Measurements from ENCODE around the gene NME9. TPM values are rescaled to one million over a fixed set of nuclear protein-coding genes. Genes with fewer than 3 reads are reported as not detected.

NME9 gene
- polyA plus RNA-seq, 2 of the 4 experiments (the other 2 are of a cell fraction) = 0.05 TPM; not detected in 1

DNA sequence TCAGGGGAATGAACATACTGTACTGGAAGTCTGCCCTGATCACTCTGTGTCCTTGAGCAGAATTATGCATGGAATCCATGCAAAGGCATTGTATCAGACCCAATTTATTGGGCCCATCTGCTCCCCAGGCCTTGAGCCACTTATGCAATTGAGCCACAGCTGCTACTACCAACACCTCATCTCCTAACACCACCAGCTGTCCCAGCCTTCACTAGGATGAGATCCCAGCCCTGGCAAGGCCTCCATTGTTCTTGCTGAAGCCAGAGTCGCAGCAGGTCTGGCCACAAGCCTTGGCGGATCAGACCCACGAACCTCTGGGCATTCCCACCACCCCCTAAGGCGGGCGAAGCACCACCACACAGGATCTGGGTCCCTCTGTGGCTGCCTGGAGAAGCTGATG is 9.2 kb upstream of the NME9 start:
- H3K4me3 ChIP-seq = no peak overlapping the region
- DNase-seq (ENCODE audit: low read depth in 1 of 2, low spot score in 1 of 2) (no peak), ATAC-seq (no peak), FAIRE-seq (no peak)
- no peaks in the 10 kb centered on the region for H3K9me3 ChIP-seq
- POLR2A ChIA-PET = no interaction called here
- no peaks in the 10 kb centered on the region for H3K4me1 ChIP-seq
- no peak overlapping the region for H3K27ac ChIP-seq
- TF ChIP-seq POLR2AphosphoS2 (conservative IDR thresholded peaks at IDR 0.05; ENCODE audit: low read length) (no peak), HMGXB4 (CRISPR knock-in tag; IDR thresholded peaks at IDR 0.05; ENCODE audit: borderline replicate concordance) (no peak), MAZ (IDR thresholded peaks at IDR 0.05; ENCODE audit: borderline replicate concordance, low read depth, low read length) (no peak), ZC3H11A (IDR thresholded peaks at IDR 0.05) (no peak), FOSL2 (IDR thresholded peaks at IDR 0.05) (no peak), FOSL2 (CRISPR knock-in tag; IDR thresholded peaks at IDR 0.05) (no peak), RNF2 (IDR thresholded peaks at IDR 0.05; ENCODE audit: borderline replicate concordance, low read depth) (no peak), ZFP36 (IDR thresholded peaks at IDR 0.05; ENCODE audit: borderline replicate concordance, partially characterized antibody) (no peak), HOXB13 (CRISPR knock-in tag; IDR thresholded peaks at IDR 0.05; ENCODE audit: low read depth) (no peak), ZSCAN20 (CRISPR knock-in tag; IDR thresholded peaks at IDR 0.05) (no peak)
- CTCF ChIA-PET = interaction anchor here (0.7 to 2.0 kb wide), 4 partner anchors 9 to 239 kb away, joined by 3 to 6 read pairs (median 4); no protein-coding TSS in a partner anchor
- H3K4me2 ChIP-seq = no peak overlapping the region
- WGBS (ENCODE audit: missing lambda C conversion rate) = 100% methylated on average over 3 of the region's 5 CpGs

DNA sequence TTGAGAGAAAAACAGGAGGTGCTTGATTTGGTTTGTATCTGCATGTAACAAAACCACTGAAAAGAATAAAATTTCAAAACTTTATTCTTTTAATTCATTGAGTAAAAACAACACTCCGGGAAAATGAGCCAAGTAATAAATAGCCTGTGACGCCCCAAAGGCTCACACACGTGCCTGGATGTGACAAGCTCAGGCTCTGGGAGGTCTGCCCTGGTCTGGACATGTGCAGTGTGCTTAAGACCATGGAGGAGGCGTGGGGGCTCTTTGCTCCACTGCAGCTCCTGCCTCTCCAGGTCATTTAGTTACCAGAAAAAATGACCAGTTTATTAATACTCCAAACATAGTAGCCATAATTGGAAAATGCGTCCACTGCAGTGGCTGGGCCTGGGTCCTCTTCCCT is 8.6 kb upstream of the NME9 start:
- H3K4me1 ChIP-seq = no peaks in the 10 kb centered on the region
- CTCF ChIA-PET = interaction anchor here (0.7 to 2.0 kb wide), 4 partner anchors 9 to 239 kb away, joined by 3 to 6 read pairs (median 4); no protein-coding TSS in a partner anchor
- H3K27ac ChIP-seq = no peak overlapping the region
- H3K9me3 ChIP-seq = no peaks in the 10 kb centered on the region
- H3K4me2 ChIP-seq = no peak overlapping the region
- POLR2A ChIA-PET = no interaction called here
- DNase-seq (ENCODE audit: low read depth in 1 of 2, low spot score in 1 of 2) (no peak), ATAC-seq (no peak), FAIRE-seq (no peak)
- WGBS (ENCODE audit: missing lambda C conversion rate) = 30% methylated on average over 5 of the region's 5 CpGs
- no peak overlapping the region for H3K4me3 ChIP-seq
- TF ChIP-seq NR3C1 (IDR thresholded peaks at IDR 0.05) (no peak), MAFK (IDR thresholded peaks at IDR 0.05; ENCODE audit: partially characterized antibody) (no peak), PHF8 (IDR thresholded peaks at IDR 0.05; ENCODE audit: borderline replicate concordance, low read depth) (no peak), MYC (IDR thresholded peaks at IDR 0.05; ENCODE audit: borderline replicate concordance, low read length) (no peak), TP53 (CRISPR knock-in tag; IDR thresholded peaks at IDR 0.05) (no peak), HMGXB4 (CRISPR knock-in tag; IDR thresholded peaks at IDR 0.05; ENCODE audit: borderline replicate concordance) (no peak), FOSL2 (IDR thresholded peaks at IDR 0.05) (no peak), FOSL2 (CRISPR knock-in tag; IDR thresholded peaks at IDR 0.05) (no peak), EHF (CRISPR knock-in tag; IDR thresholded peaks at IDR 0.05) (no peak), KDM5A (IDR thresholded peaks at IDR 0.05) (no peak), ZC3H11A (IDR thresholded peaks at IDR 0.05) (no peak), JUNB (IDR thresholded peaks at IDR 0.05) (no peak)

DNA sequence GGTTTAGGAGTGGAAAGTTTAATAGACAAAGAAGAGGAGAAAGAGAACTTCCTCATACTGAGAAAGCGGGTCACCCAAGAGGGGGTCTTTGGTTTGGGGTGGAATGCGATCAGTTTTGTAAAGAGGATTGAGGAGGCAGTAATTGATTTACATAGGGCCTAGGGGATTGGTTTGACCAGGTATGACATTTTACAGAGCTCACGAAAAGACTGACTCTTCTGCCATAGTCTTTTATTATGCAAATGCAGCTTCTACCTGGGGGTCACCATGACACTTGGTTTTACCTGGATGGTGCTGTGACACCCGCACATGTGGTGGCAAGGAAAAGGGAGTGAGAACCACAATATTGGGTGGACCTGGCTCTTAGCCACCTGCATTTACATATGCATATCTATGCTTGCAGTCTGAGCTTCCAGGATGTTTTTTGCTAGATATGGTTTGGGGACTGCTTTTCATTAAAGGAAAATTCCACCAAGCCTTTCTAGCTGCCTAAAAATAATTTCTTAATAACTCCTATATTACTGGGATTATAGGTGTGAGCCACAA is 6.9 kb upstream of the NME9 start:
- ATAC-seq (no peak), FAIRE-seq (no peak), DNase-seq (ENCODE audit: low read depth in 1 of 2, low spot score in 1 of 2) (no peak)
- Histone ChIP-seq H3K4me1 (no peaks in the 10 kb centered on the region), H3K9me3 (no peaks in the 10 kb centered on the region), H3K27ac (no peak overlapping the region), H3K4me2 (no peak overlapping the region), H3K4me3 (no peak overlapping the region)
- POLR2A ChIA-PET = interaction anchor here (0.7 kb wide), 1 partner anchor 19 kb away, joined by 7 read pairs; no protein-coding TSS in a partner anchor
- WGBS (ENCODE audit: missing lambda C conversion rate) = 73% methylated on average over 4 of the region's 4 CpGs
- CTCF ChIA-PET = interaction anchor here (0.8 to 1.4 kb wide), 8 partner anchors 8 to 587 kb away, joined by 3 to 4 read pairs (median 3); partner anchors contain the start of gene MRAS
- TF ChIP-seq FOXS1 (CRISPR knock-in tag; IDR thresholded peaks at IDR 0.05) (no peak), NFE2L2 (conservative IDR thresholded peaks at IDR 0.05; ENCODE audit: low read length) (no peak), E2F6 (IDR thresholded peaks at IDR 0.05; ENCODE audit: borderline replicate concordance, low read depth) (no peak), REST (IDR thresholded peaks at IDR 0.05) (no peak), HEYL (CRISPR knock-in tag; IDR thresholded peaks at IDR 0.05) (no peak), KDM1A (IDR thresholded peaks at IDR 0.05; ENCODE audit: low read depth) (no peak)
- TF ChIP-seq, protein P1, sequence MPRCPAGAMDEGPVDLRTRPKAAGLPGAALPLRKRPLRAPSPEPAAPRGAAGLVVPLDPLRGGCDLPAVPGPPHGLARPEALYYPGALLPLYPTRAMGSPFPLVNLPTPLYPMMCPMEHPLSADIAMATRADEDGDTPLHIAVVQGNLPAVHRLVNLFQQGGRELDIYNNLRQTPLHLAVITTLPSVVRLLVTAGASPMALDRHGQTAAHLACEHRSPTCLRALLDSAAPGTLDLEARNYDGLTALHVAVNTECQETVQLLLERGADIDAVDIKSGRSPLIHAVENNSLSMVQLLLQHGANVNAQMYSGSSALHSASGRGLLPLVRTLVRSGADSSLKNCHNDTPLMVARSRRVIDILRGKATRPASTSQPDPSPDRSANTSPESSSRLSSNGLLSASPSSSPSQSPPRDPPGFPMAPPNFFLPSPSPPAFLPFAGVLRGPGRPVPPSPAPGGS (IDR thresholded peaks at IDR 0.05) = no peak

Measured in A549 (cell line).